GM08714 (cell line): ENCODE results near the gene PLIN5.
"Not testable (repeated sequence)": the region's sequence is repeated elsewhere in the genome, so short reads cannot be mapped to it uniquely, and the experiment has no call there.

ENCODE experiments used
- H3K4me3 ChIP-seq: fragments of 200-500 bp; sonication (Bioruptor generic); 2 replicates; pipeline ENCODE4 v1.5.1; 2014; ENCODE audit warnings: mild to moderate bottlenecking, low read length, inconsistent platforms
- ZNF274 ChIP-seq: IDR thresholded peaks from 2 replicates; pipeline ENCODE4 v1.6.1; 2012; ENCODE audit warnings: mild to moderate bottlenecking, low read depth, low read length

Gene PLIN5

GRCh38 chr19:4541114-4541805, 6.2 kb upstream of the PLIN5 start:
- TF ChIP-seq ZNF274 = no peak
- no peak overlapping the region for H3K4me3 ChIP-seq

- H3K4me3 ChIP-seq = no peak within 1 kb of the TSS
- no peak for TF ChIP-seq ZNF274
Observed at GRCh38 chr19:4539693-4540581, 4.9 kb upstream of the PLIN5 start, which contains the start of gene LRG1. TSS of gene LRG1 (minus strand) at chr19:4540036. CDS start at chr19:4540013, 23 bp downstream.

- TF ChIP-seq ZNF274 = no peak
- H3K4me3 ChIP-seq = no peak overlapping the region
Observed at GRCh38 chr19:4539169-4539692, 4.2 kb upstream of the PLIN5 start.

GRCh38 chr19:4538601-4538954, 3.6 kb upstream of the PLIN5 start:
- no peak for TF ChIP-seq ZNF274

GRCh38 chr19:4537953-4538600, 3.1 kb upstream of the PLIN5 start:
- no peak for TF ChIP-seq ZNF274
- no peak overlapping the region for H3K4me3 ChIP-seq

More at GRCh38 chr19:4538601-4538954, 3.6 kb upstream of the PLIN5 start:
- H3K4me3 ChIP-seq = no peak overlapping the region

- no peak for TF ChIP-seq ZNF274
- H3K4me3 ChIP-seq = no peak overlapping the region
Observed at GRCh38 chr19:4536798-4537197, 1.8 kb upstream of the PLIN5 start.

GRCh38 chr19:4533835-4534424, 1.1 kb downstream of the PLIN5 start:
- no peak for TF ChIP-seq ZNF274
- no peak overlapping the region for H3K4me3 ChIP-seq

- no peak for TF ChIP-seq ZNF274
- H3K4me3 ChIP-seq = no peak overlapping the region
Observed at GRCh38 chr19:4533334-4533733, 1.7 kb downstream of the PLIN5 start.

GRCh38 chr19:4531562-4532165, 3.4 kb downstream of the PLIN5 start:
- TF ChIP-seq ZNF274 = no peak
- H3K4me3 ChIP-seq = no peak overlapping the region

GRCh38 chr19:4529924-4530522, 5.0 kb downstream of the PLIN5 start:
- H3K4me3 ChIP-seq = no peak overlapping the region
- TF ChIP-seq ZNF274 = no peak

- TF ChIP-seq ZNF274 = no peak
- H3K4me3 ChIP-seq = no peak overlapping the region
Observed at GRCh38 chr19:4528843-4529242, 6.2 kb downstream of the PLIN5 start.

GRCh38 chr19:4527377-4527776, 7.6 kb downstream of the PLIN5 start:
- H3K4me3 ChIP-seq = not testable (repeated sequence)

GRCh38 chr19:4525563-4526002, 9.4 kb downstream of the PLIN5 start:
- TF ChIP-seq ZNF274 = no peak
- H3K4me3 ChIP-seq = no peak overlapping the region
